Fibroblast of lung (primary cell): ENCODE data around the gene OIP5. TPM values are rescaled to one million over a fixed set of nuclear protein-coding genes. Genes with fewer than 3 reads are reported as not detected.
A peak's percentile ranks its signal among the peaks of the same experiment; 100 is the strongest.

ENCODE experiments used
- DNase-seq, 2 donors: peaks; one replicate each; pipeline versions ENCODE4 v3.0.0 to v3.0.0-alpha.2; 2010; ENCODE audit warnings: low read depth in 2 of 2
- H2AFZ ChIP-seq: 2 replicates; pipeline ENCODE4 v1.5.1; 2012; ENCODE audit warnings: low read length, control low read depth, inconsistent platforms
- H3K27ac ChIP-seq: 2 replicates; pipeline ENCODE4 v1.5.1; 2011; ENCODE audit warnings: low read length, control low read depth; ENCODE audit not compliant: insufficient read depth
- H3K27me3 ChIP-seq: 2 replicates; pipeline ENCODE4 v1.5.1; 2011; ENCODE audit warnings: mild to moderate bottlenecking, low read length; ENCODE audit not compliant: control insufficient read depth, insufficient read depth
- H3K36me3 ChIP-seq: 2 replicates; pipeline ENCODE4 v1.5.1; 2011; ENCODE audit warnings: low read length; ENCODE audit not compliant: control insufficient read depth, insufficient read depth
- H3K4me1 ChIP-seq: 2 replicates; pipeline ENCODE4 v1.5.1; 2011; ENCODE audit warnings: low read length; ENCODE audit not compliant: control insufficient read depth, insufficient read depth; ENCODE audit errors: extremely low read depth
- H3K4me2 ChIP-seq: 2 replicates; pipeline ENCODE4 v1.5.1; 2011; ENCODE audit warnings: low read length, control low read depth; ENCODE audit not compliant: insufficient read depth; ENCODE audit errors: extremely low read depth
- H3K4me3 ChIP-seq, 4 experiments: fragments of 200-600 bp in 1 of 4; sonication (generic) in 1 of 4; replicated peaks in 1 of 4; 2 replicates each; pipeline ENCODE4 v1.5.1; 2011 to 2016; ENCODE audit warnings: low read length in 4 of 4, low read depth in 3 of 4, mild to moderate bottlenecking in 3 of 4, control low read depth in 2 of 4, inconsistent platforms in 1 of 4, mixed read lengths in 1 of 4; ENCODE audit not compliant: insufficient read depth in 1 of 4; ENCODE audit errors: control extremely low read depth in 1 of 4
- H3K79me2 ChIP-seq: 2 replicates; pipeline ENCODE4 v1.5.1; 2012; ENCODE audit warnings: mild to moderate bottlenecking, low read length, inconsistent platforms; ENCODE audit not compliant: control insufficient read depth, insufficient read depth
- H3K9ac ChIP-seq: 2 replicates; pipeline ENCODE4 v1.5.1; 2011; ENCODE audit warnings: mild to moderate bottlenecking, low read length, control low read depth; ENCODE audit not compliant: insufficient read depth
- H3K9me3 ChIP-seq: 2 replicates; pipeline ENCODE4 v1.5.1; 2012; ENCODE audit warnings: low read depth, low read length; ENCODE audit not compliant: control insufficient read depth, insufficient read depth
- H4K20me1 ChIP-seq: 2 replicates; pipeline ENCODE4 v1.5.1; 2011; ENCODE audit warnings: low read length; ENCODE audit not compliant: control insufficient read depth, insufficient read depth; ENCODE audit errors: extremely low read depth
- EZH2 ChIP-seq: IDR thresholded peaks from 2 replicates; pipeline ENCODE4 v1.5.1; 2012; ENCODE audit warnings: low read length, control low read depth, mild to moderate bottlenecking; ENCODE audit errors: missing control alignments
- polyA plus RNA-seq, 2 donors: library from polyadenylated mRNA; depleted of rRNA in 1 of 2; stranded (reverse) in 1 of 2; unstranded in 1 of 2; fragments of >200 nt; gene quantifications; 2 replicates each; pipeline ENCODE4 v1.2.1, GENCODE V29; 2011 to 2012; ENCODE audit warnings: missing spikeins in 1 of 2
- total RNA-seq: library from RNA; depleted of rRNA; stranded (reverse); fragments of >200 nt; gene quantifications from 2 replicates; pipeline ENCODE4 v1.2.1, GENCODE V29; 2014
- TF ChIP-seq, protein P1 (sequence below), 2 donors: IDR thresholded peaks in 1 of 2; conservative IDR thresholded peaks in 1 of 2; 1 replicate in 1 of 2; 2 replicates in 1 of 2; pipeline ENCODE4 v1.5.1; 2011 to 2012; ENCODE audit warnings: low read length in 2 of 2, control low read depth in 1 of 2, inconsistent platforms in 1 of 2, low read depth in 1 of 2, mild to moderate bottlenecking in 1 of 2

The OIP5 gene
- total and polyA plus RNA-seq, 2 donors (not counting 1 experiment from before 2014, with no cell fraction given): 2.0 to 2.4 TPM

DNA sequence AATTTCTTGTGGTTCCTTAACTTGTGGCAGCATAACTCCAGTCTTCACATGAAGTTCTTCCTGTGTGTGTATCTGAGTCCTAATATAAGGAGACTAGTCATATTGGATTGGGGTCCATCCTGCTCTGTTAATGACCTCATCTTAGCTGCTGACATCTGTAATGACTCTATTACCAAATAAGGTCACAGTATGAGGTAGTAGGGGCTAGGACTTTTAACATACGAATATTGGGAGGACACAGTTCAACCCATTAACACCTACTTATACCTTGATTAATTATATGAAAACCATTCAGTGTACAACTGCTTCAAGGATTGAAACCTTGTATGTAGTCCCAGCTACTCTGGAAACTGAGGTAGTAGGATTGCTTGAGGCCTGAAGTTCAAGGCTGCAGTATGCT is 43.9 kb downstream of the OIP5 start:
- H2AFZ ChIP-seq: no peak overlapping the region
- H3K9ac ChIP-seq: no peak overlapping the region
- peaks cover 2% of the 10 kb centered on the region for H3K4me1 ChIP-seq
- no peak overlapping the region for H3K4me3 ChIP-seq
- H3K36me3 ChIP-seq: peaks cover 7% of the 10 kb centered on the region
- no peaks in the 10 kb centered on the region for H3K9me3 ChIP-seq
- peaks cover 28% of the 10 kb centered on the region for H3K79me2 ChIP-seq
- no peak for DNase-seq
- no peaks in the 10 kb centered on the region for H3K27me3 ChIP-seq
- no peaks in the 10 kb centered on the region for H4K20me1 ChIP-seq
- H3K27ac ChIP-seq: no peak overlapping the region
- no peak overlapping the region for H3K4me2 ChIP-seq
- TF ChIP-seq EZH2: no peak
- TF ChIP-seq, protein P1, sequence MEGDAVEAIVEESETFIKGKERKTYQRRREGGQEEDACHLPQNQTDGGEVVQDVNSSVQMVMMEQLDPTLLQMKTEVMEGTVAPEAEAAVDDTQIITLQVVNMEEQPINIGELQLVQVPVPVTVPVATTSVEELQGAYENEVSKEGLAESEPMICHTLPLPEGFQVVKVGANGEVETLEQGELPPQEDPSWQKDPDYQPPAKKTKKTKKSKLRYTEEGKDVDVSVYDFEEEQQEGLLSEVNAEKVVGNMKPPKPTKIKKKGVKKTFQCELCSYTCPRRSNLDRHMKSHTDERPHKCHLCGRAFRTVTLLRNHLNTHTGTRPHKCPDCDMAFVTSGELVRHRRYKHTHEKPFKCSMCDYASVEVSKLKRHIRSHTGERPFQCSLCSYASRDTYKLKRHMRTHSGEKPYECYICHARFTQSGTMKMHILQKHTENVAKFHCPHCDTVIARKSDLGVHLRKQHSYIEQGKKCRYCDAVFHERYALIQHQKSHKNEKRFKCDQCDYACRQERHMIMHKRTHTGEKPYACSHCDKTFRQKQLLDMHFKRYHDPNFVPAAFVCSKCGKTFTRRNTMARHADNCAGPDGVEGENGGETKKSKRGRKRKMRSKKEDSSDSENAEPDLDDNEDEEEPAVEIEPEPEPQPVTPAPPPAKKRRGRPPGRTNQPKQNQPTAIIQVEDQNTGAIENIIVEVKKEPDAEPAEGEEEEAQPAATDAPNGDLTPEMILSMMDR (conservative IDR thresholded peaks at IDR 0.05 in 1 of 2, IDR thresholded peaks at IDR 0.05 in 1 of 2; ENCODE audit: low read depth in 1 of 2, low read length in 2 of 2): no peak

DNA sequence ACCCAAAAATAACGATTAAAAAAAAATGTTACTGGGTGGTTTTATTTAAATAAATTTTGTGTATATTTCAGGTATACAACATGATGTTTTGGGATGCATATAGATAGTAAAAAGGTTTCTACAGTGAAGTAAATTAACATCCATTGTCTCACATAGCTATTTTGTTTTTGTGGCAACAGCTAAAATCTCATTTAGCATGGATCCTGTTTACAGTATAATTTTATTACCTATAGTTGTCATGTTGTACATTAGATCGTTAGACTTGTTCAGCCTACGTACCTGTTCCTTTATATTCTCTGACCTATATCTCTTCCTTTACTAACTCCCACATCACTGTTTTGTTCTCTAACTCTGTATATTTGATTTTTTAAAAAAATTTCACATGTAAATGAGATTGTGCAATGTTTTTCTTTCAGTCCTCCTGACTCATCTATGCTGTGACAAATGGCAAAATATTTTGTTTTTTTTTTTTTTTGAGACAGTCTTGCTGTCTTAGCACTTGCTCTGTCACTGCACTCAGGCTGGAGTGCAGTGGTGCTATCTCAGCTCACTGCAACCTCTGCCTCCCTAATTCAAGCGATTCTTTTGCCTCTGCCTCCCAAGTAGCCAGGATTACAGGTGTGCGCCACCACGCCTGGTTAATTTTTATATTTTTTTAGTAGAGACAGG is 45.6 kb downstream of the OIP5 start:
- no peak overlapping the region for H3K4me3 ChIP-seq
- peak; percentile 23 to 57 for DNase-seq
- TF ChIP-seq EZH2: no peak
- TF ChIP-seq, protein P1 (conservative IDR thresholded peaks at IDR 0.05 in 1 of 2, IDR thresholded peaks at IDR 0.05 in 1 of 2; ENCODE audit: low read depth in 1 of 2, low read length in 2 of 2): no peak
- H3K36me3 ChIP-seq: peaks cover 7% of the 10 kb centered on the region
- H3K9ac ChIP-seq: no peak overlapping the region
- H2AFZ ChIP-seq: no peak overlapping the region
- peaks cover 3% of the 10 kb centered on the region for H3K4me1 ChIP-seq
- no peak overlapping the region for H3K4me2 ChIP-seq
- no peaks in the 10 kb centered on the region for H3K9me3 ChIP-seq
- H4K20me1 ChIP-seq: no peaks in the 10 kb centered on the region
- H3K79me2 ChIP-seq: peaks cover 28% of the 10 kb centered on the region
- H3K27me3 ChIP-seq: no peaks in the 10 kb centered on the region
- H3K27ac ChIP-seq: no peak overlapping the region

DNA sequence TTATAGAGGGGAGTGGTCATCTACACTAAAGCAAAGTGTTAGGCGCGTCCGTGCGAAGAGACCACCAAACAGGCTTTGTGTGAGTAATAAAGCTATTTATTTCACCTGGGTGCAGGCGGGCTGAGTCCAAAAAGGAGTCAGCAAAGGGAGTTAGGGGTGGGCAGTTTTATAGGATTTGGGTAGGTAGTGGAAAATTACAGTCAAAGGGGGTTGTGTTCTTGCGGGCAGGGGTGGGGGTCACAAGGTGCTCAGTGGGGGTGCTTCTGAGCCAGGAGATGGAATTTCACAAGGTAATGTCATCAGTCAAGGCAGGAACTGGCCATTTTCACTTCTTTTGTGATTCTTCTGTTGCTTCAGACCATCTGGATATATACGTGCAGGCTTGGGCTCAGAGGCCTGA is 47.1 kb downstream of the OIP5 start:
- H3K79me2 ChIP-seq: peaks cover 28% of the 10 kb centered on the region

More for the DNA sequence above, 47.1 kb downstream of the OIP5 start:
- Histone ChIP-seq H3K36me3 (peaks cover 7% of the 10 kb centered on the region), H3K27me3 (no peaks in the 10 kb centered on the region), H3K4me1 (peaks cover 11% of the 10 kb centered on the region), H4K20me1 (no peaks in the 10 kb centered on the region), H3K27ac (no peak overlapping the region), H3K4me2 (peak overlapping the region; percentile 36), H3K9me3 (no peaks in the 10 kb centered on the region), H2AFZ (no peak overlapping the region), H3K4me3 (peak overlapping the region; percentile 74 to 97 (median 88)), H3K9ac (no peak overlapping the region)
- no peak for TF ChIP-seq EZH2
- TF ChIP-seq, protein P1 (conservative IDR thresholded peaks at IDR 0.05 in 1 of 2, IDR thresholded peaks at IDR 0.05 in 1 of 2; ENCODE audit: low read depth in 1 of 2, low read length in 2 of 2): no peak
- DNase-seq: no peak
